KMS-11 (cell line): ENCODE measurements around the gene GNLY.

ENCODE experiments used
- H2AFZ ChIP-seq: fragments of 200-600 bp; sonication (generic); 2 replicates; pipeline ENCODE4 v1.6.1; 2016; ENCODE audit warnings: antibody characterized with exemption, mixed run types, low read depth
- H3K27ac ChIP-seq: fragments of 200-600 bp; sonication (generic); 2 replicates; pipeline ENCODE4 v1.6.1; 2016; ENCODE audit warnings: mild to moderate bottlenecking, mixed run types
- H3K27me3 ChIP-seq: fragments of 200-600 bp; sonication (generic); 2 replicates; pipeline ENCODE4 v1.6.1; 2017; ENCODE audit warnings: mild to moderate bottlenecking, low read depth, mixed run types, moderate library complexity; ENCODE audit not compliant: insufficient read depth
- H3K36me3 ChIP-seq: fragments of 200-600 bp; sonication (generic); 2 replicates; pipeline ENCODE4 v1.6.1; 2017; ENCODE audit warnings: mild to moderate bottlenecking, mixed run types; ENCODE audit not compliant: insufficient read depth
- H3K4me1 ChIP-seq: fragments of 200-600 bp; sonication (generic); 2 replicates; pipeline ENCODE4 v1.6.1; 2016; ENCODE audit warnings: mild to moderate bottlenecking, low read depth, mixed run types; ENCODE audit not compliant: poor library complexity, severe bottlenecking
- H3K4me2 ChIP-seq: fragments of 200-600 bp; sonication (generic); 2 replicates; pipeline ENCODE4 v1.7.0; 2016; ENCODE audit warnings: mild to moderate bottlenecking, mixed run types
- H3K4me3 ChIP-seq: fragments of 200-600 bp; sonication (generic); IDR thresholded peaks from 2 replicates; pipeline ENCODE4 v1.6.1; 2017; ENCODE audit warnings: low read depth, low read length, mixed read lengths; ENCODE audit not compliant: insufficient read depth
- H3K79me2 ChIP-seq: fragments of 200-600 bp; sonication (generic); 2 replicates; pipeline ENCODE4 v1.6.1; 2016; ENCODE audit warnings: low read depth, mixed run types; ENCODE audit not compliant: insufficient read depth
- H3K9ac ChIP-seq: fragments of 200-600 bp; sonication (generic); 2 replicates; pipeline ENCODE4 v1.6.1; 2016; ENCODE audit warnings: mild to moderate bottlenecking, mixed run types
- H4K20me1 ChIP-seq: fragments of 200-600 bp; sonication (generic); 2 replicates; pipeline ENCODE4 v1.6.1; 2016; ENCODE audit warnings: mild to moderate bottlenecking, mixed run types; ENCODE audit not compliant: insufficient read depth
- CTCF ChIP-seq: fragments of 200-600 bp; sonication (generic); conservative IDR thresholded peaks from 2 replicates; pipeline ENCODE4 v1.6.1; 2017; ENCODE audit warnings: low read depth, mild to moderate bottlenecking, antibody characterized with exemption, low read length, moderate library complexity, mixed read lengths

GNLY gene

DNA sequence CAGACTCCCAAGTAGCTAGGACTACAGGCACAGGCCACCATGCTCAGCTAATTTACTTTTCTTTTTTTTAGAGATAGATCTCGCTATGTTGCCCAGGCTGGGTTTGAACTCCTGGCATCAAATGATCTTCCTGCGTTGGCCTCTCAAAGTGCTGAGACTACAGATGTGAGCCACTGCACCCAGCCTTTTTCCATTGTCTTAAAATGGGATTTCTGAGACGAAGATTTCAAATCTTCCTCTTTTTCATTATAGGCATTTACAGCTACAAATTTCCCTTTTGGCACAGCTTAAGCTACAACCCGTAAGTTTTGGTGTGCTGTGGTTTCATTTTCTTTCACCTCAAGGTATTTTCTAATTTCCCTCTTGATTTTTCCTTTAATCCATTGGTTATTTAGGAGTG lies 8.6 kb downstream of the GNLY start:
- Histone ChIP-seq H3K4me2 (peak overlapping the region; percentile 20), H3K4me1 (peaks cover 66% of the 10 kb centered on the region), H3K79me2 (no peaks in the 10 kb centered on the region), H3K27ac (no peak overlapping the region), H4K20me1 (no peaks in the 10 kb centered on the region), H2AFZ (no peak overlapping the region), H3K4me3 (no peak overlapping the region), H3K9ac (no peak overlapping the region), H3K27me3 (no peaks in the 10 kb centered on the region), H3K36me3 (no peaks in the 10 kb centered on the region)
- no peak for TF ChIP-seq CTCF

GRCh38 chr2:85703329-85703728 lies 9.2 kb downstream of the GNLY start:
- Histone ChIP-seq H3K27me3 (no peaks in the 10 kb centered on the region), H3K27ac (no peak overlapping the region), H4K20me1 (no peaks in the 10 kb centered on the region), H2AFZ (no peak overlapping the region), H3K79me2 (no peaks in the 10 kb centered on the region), H3K4me2 (peak overlapping the region; percentile 20), H3K9ac (no peak overlapping the region), H3K4me3 (no peak overlapping the region), H3K4me1 (peaks cover 70% of the 10 kb centered on the region), H3K36me3 (no peaks in the 10 kb centered on the region)
- no peak for TF ChIP-seq CTCF

DNA sequence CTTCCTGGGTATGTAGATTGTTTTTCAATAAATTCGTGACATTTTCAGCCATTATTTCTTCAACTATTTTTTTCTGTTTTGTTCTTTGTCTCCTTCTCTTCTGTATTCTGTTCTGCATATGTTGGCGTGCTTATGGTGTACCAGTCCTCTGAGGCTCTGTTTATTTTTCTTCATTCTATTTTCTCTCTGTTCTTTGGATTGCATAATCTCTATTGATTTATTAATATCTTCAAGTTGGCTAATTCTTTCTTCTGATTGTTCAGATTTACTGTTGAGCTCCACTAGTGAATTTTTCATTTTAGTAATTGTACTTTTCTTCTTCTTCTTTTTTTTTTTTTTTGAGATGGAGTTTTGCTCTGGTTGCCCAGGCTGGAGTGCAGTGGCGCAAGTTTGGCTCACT lies 9.9 kb downstream of the GNLY start:
- H3K9ac ChIP-seq: 0 out of 2 replicates have a peak overlapping the region, but pooled peaks have one; percentile 20
- no peaks in the 10 kb centered on the region for H3K79me2 ChIP-seq
- H3K36me3 ChIP-seq: no peaks in the 10 kb centered on the region
- peak overlapping the region; percentile 39; the same call in 1 of the 2 replicates for H3K27ac ChIP-seq
- H4K20me1 ChIP-seq: no peaks in the 10 kb centered on the region
- no peaks in the 10 kb centered on the region for H3K27me3 ChIP-seq
- H2AFZ ChIP-seq: no peak overlapping the region
- H3K4me2 ChIP-seq: peak overlapping the region; percentile 68
- peaks cover 70% of the 10 kb centered on the region for H3K4me1 ChIP-seq
- H3K4me3 ChIP-seq: no peak overlapping the region
- no peak for TF ChIP-seq CTCF

- peak overlapping the region; percentile 68 for H3K4me2 ChIP-seq
- no peaks in the 10 kb centered on the region for H3K27me3 ChIP-seq
- H3K36me3 ChIP-seq: no peaks in the 10 kb centered on the region
- H3K4me1 ChIP-seq: peaks cover 70% of the 10 kb centered on the region
- peak overlapping the region; percentile 39 for H3K27ac ChIP-seq
- peak overlapping the region; percentile 20; the same call in 1 of the 2 replicates for H3K9ac ChIP-seq
- H3K4me3 ChIP-seq: no peak overlapping the region
- no peaks in the 10 kb centered on the region for H4K20me1 ChIP-seq
- H2AFZ ChIP-seq: peak overlapping the region; percentile 50
- TF ChIP-seq CTCF: no peak
- no peaks in the 10 kb centered on the region for H3K79me2 ChIP-seq
These were observed 10.9 kb downstream of the GNLY start for GRCh38 chr2:85704800-85705679.
